SK-N-MC (cell line): ENCODE data around the gene UAP1L1.

Source experiments
- EZH2 ChIP-seq: fragments of 200-600 bp; sonication (generic); IDR thresholded peaks from one replicate; pipeline ENCODE4 v1.6.1; 2017; ENCODE audit warnings: antibody characterized with exemption
- FOXP2 ChIP-seq: optimal IDR thresholded peaks from 2 replicates; pipeline ENCODE3; 2011; ENCODE audit warnings: mild to moderate bottlenecking, moderate library complexity; ENCODE audit not compliant: insufficient read depth; ENCODE audit errors: extremely low read length, control extremely low read depth
- POLR2AphosphoS5 ChIP-seq: IDR thresholded peaks from 2 replicates; pipeline ENCODE4 v1.6.1; 2012; ENCODE audit warnings: mild to moderate bottlenecking, low read depth, low read length, borderline replicate concordance

- TF ChIP-seq POLR2AphosphoS5: no peak
- no peak for TF ChIP-seq EZH2
- no peak for TF ChIP-seq FOXP2
These were observed 51.6 kb downstream of the UAP1L1 start for GRCh38 chr9:137128862-137129455.
